ENCODE results near the gene HOMER3. TPM values are rescaled to one million over a fixed set of nuclear protein-coding genes. Genes with fewer than 3 reads are reported as not detected.

The HOMER3 gene
- total and polyA plus RNA-seq, 11 donors = 13.6 to 36.8 (median 20.8) TPM

DNA sequence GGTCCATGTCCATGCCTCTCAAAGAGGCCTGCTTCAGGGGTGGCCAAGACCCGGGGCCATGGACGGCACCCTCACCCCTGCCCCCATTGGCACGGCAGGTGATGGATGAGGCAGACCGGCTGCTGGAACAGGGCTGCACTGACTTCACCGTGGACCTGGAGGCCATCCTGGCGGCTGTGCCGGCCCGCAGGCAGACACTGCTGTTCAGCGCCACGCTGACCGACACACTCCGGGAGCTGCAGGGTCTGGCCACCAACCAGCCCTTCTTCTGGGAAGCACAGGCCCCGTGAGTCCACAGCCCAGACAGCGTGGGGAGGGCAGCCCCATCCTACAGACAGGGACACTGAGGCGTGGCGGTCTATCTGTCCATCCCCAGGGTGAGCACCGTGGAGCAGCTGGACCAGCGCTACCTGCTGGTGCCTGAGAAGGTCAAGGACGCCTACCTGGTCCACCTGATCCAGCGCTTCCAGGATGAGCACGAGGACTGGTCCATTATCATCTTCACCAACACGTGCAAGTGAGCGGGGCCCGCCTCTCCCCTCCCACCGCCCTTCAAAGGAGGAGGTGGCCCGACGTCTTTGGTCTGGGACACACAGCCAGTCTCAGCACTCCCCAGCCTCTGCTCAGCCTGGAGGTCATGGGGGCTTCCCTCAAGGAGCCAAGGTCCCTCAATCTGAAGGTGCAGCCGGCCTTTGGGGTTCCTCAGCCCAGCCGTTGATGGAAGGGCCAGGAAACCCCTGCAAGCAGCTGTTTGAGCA, 18.6 kb downstream of the HOMER3 start:
- Histone ChIP-seq H3K9me3 (no peaks in the 10 kb centered on the region), H3K4me1 (peaks cover 6 to 32% (median 21%) of the 10 kb centered on the region in 12 donors), H3K36me3 (peaks cover 0 to 65% (median 59%) of the 10 kb centered on the region in 9 donors), H3K27ac (no peak overlapping the region), H3K27me3 (no peaks in the 10 kb centered on the region), H3K4me3 (no peak overlapping the region)
- no peak for ATAC-seq
- intact Hi-C loops (cut with DNase I) = no loop called here
- TF ChIP-seq CTCF (IDR thresholded peaks at IDR 0.05) (no peak), POLR2A (IDR thresholded peaks at IDR 0.05) (no peak)
- DNase-seq = no peak
- WGBS, 4 donors = 83 to 93% (median 87%) methylated on average over 6 to 29 of the region's 29 CpGs

- TF ChIP-seq CTCF (IDR thresholded peaks at IDR 0.05) (no peak), POLR2A (IDR thresholded peaks at IDR 0.05) (no peak)
- ATAC-seq (no peak), DNase-seq (no peak)
- Histone ChIP-seq H3K27me3 (no peaks in the 10 kb centered on the region), H3K4me1 (peaks cover 6 to 34% (median 25%) of the 10 kb centered on the region in 12 donors), H3K27ac (no peak overlapping the region), H3K9me3 (no peaks in the 10 kb centered on the region), H3K4me3 (no peak overlapping the region), H3K36me3 (peaks cover 0 to 57% (median 52%) of the 10 kb centered on the region in 9 donors)
- 94 to 97% (median 97%) methylated on average over 12 to 17 of the region's 17 CpGs for WGBS, 4 donors
- intact Hi-C loops (cut with DNase I) = no loop called here
Observed at GRCh38 chr19:18921593-18921992, 19.4 kb downstream of the HOMER3 start.

- ATAC-seq (no peak), DNase-seq (peak in 1 of 5 donors; percentile 19)
- no peaks in the 10 kb centered on the region for H3K9me3 ChIP-seq
- 50 to 58% (median 55%) methylated on average over 9 of the region's 9 CpGs for whole genome bisulfite sequencing, 4 donors
- H3K27me3 ChIP-seq = no peaks in the 10 kb centered on the region
- H3K4me3 ChIP-seq = peak overlapping the region in 11 of 12 donors; percentile 66 to 100 (median 87)
- H3K27ac ChIP-seq = no peak overlapping the region
- peaks cover 0 to 47% (median 43%) of the 10 kb centered on the region in 9 donors for H3K36me3 ChIP-seq
- H3K4me1 ChIP-seq = peaks cover 6 to 41% (median 25%) of the 10 kb centered on the region in 12 donors
- intact Hi-C loops (cut with DNase I) = no loop called here
- TF ChIP-seq CTCF (IDR thresholded peaks at IDR 0.05) = no peak
Observed at GRCh38 chr19:18920400-18920799, 20.6 kb downstream of the HOMER3 start.

GRCh38 chr19:18919900-18920214, 21.2 kb downstream of the HOMER3 start:
- no peak for DNase-seq
- no peaks in the 10 kb centered on the region for H3K9me3 ChIP-seq
- no peak for ATAC-seq
- no peaks in the 10 kb centered on the region for H3K27me3 ChIP-seq
- intact Hi-C loops (cut with DNase I) = loop anchor here in 1 of 10 donors (2.0 kb wide), 1 partner anchor 21 kb away; the partner anchor contains the start of gene HOMER3
- 0 to 2% (median 1%) methylated on average over 15 of the region's 15 CpGs for WGBS, 4 donors
- TF ChIP-seq CTCF (IDR thresholded peaks at IDR 0.05) (no peak), POLR2A (IDR thresholded peaks at IDR 0.05) (no peak)
- peaks cover 0 to 46% (median 41%) of the 10 kb centered on the region in 9 donors for H3K36me3 ChIP-seq
- H3K27ac ChIP-seq = peak overlapping the region in 11 of 12 donors; percentile 27 to 92 (median 70)
- peaks cover 6 to 46% (median 25%) of the 10 kb centered on the region in 12 donors for H3K4me1 ChIP-seq
- peak overlapping the region; percentile 62 to 100 (median 87) for H3K4me3 ChIP-seq

Measured in heart left ventricle (tissue), 16 donors.